Panc1 (cell line): ENCODE measurements around the gene TSPAN5. TPM values are rescaled to one million over a fixed set of nuclear protein-coding genes. Genes with fewer than 3 reads are reported as not detected.

Experiments
- ATAC-seq: fragments of 200-7000 bp; cut with Tn5 transposase; 2 replicates; pipeline ENCODE4 v1.9.1; 2020; ENCODE audit warnings: mild to moderate bottlenecking, moderate library complexity
- BruUV-seq: library from RNA; stranded (reverse); fragments of 400-500 nt; replicated peaks from 2 replicates; lab custom pipeline; 2021; lab: Mats Ljungman, UMichigan
- CTCF ChIA-PET: fragments of 300-600 bp; sonication (Branson Sonifier 250); formaldehyde crosslinking; loops from one replicate; lab custom pipeline; 2022; ENCODE audit warnings: antibody characterized with exemption; lab: Charles Lee
- POLR2A ChIA-PET: fragments of 300-600 bp; sonication (Branson Sonifier 250); formaldehyde crosslinking; loops from one replicate; lab custom pipeline; 2022; ENCODE audit warnings: antibody characterized with exemption; lab: Charles Lee
- DNase-seq: peaks from one replicate; pipeline ENCODE4 v3.0.0-alpha.2; 2010; ENCODE audit warnings: low read depth, low spot score
- H3K27ac ChIP-seq: 2 replicates; pipeline ENCODE4 v1.5.1; 2011; ENCODE audit warnings: mild to moderate bottlenecking, low read length, inconsistent platforms
- H3K27me3 ChIP-seq: fragments of 200-500 bp; sonication (Bioruptor generic); 2 replicates; pipeline ENCODE4 v1.6.0; 2014; ENCODE audit warnings: low read length, inconsistent platforms; ENCODE audit not compliant: control insufficient read depth, insufficient read depth
- H3K36me3 ChIP-seq: fragments of 200-500 bp; sonication (Bioruptor generic); 2 replicates; pipeline ENCODE4 v1.5.1; 2014; ENCODE audit warnings: inconsistent platforms, mild to moderate bottlenecking, low read length, moderate library complexity; ENCODE audit not compliant: control insufficient read depth, insufficient read depth
- H3K4me1 ChIP-seq: 2 replicates; pipeline ENCODE4 v1.5.1; 2011; ENCODE audit warnings: inconsistent platforms, mild to moderate bottlenecking, low read length, moderate library complexity; ENCODE audit not compliant: control insufficient read depth, insufficient read depth
- H3K4me3 ChIP-seq, 2 experiments: 2 replicates each; pipeline ENCODE4 v1.5.1; 2011 to 2012; ENCODE audit warnings: low read depth in 2 of 2, low read length in 2 of 2, mild to moderate bottlenecking in 2 of 2, inconsistent platforms in 1 of 2, moderate library complexity in 1 of 2
- H3K9me3 ChIP-seq: fragments of 200-500 bp; sonication (Bioruptor generic); 2 replicates; pipeline ENCODE4 v1.5.1; 2014; ENCODE audit warnings: low read depth, mild to moderate bottlenecking, inconsistent platforms, low read length, moderate library complexity; ENCODE audit not compliant: control insufficient read depth, insufficient read depth
- POLR2AphosphoS5 ChIP-seq: IDR thresholded peaks from 2 replicates; pipeline ENCODE4 v1.6.1; 2012; ENCODE audit warnings: mild to moderate bottlenecking, low read depth, low read length, moderate library complexity
- SIN3A ChIP-seq: IDR thresholded peaks from 2 replicates; pipeline ENCODE4 v1.6.1; 2012; ENCODE audit warnings: low read depth, mild to moderate bottlenecking, low read length, moderate library complexity, borderline replicate concordance; ENCODE audit not compliant: insufficient read depth
- TCF7L2 ChIP-seq: IDR thresholded peaks from 2 replicates; pipeline ENCODE4 v1.6.1; 2011; ENCODE audit warnings: mild to moderate bottlenecking, low read depth, low read length, inconsistent platforms
- in situ Hi-C: cut with HindIII; loops from 2 replicates; pipeline ENCODE4 v1.10.0; 2016; ENCODE audit warnings: low sequenced_read_pairs, low pct_unique_long_range_greater_than_20kb
- intact Hi-C: fragments of 100-400 bp; cut with micrococcal nuclease; formaldehyde crosslinking; loops from one replicate; pipeline ENCODE4 v1.10.0; 2022; ENCODE audit not compliant: unreplicated experiment
- total RNA-seq: library from RNA; stranded (reverse); gene quantifications from one replicate; pipeline ENCODE4 v1.2.1, GENCODE V29; 2021; ENCODE audit not compliant: unreplicated experiment
- TF ChIP-seq, protein P1 (sequence below), 2 experiments: IDR thresholded peaks; 2 replicates each; pipeline ENCODE4 v1.6.1; 2011 to 2012; ENCODE audit warnings: low read depth in 2 of 2, control low read depth in 1 of 2, low read length in 1 of 2, mild to moderate bottlenecking in 1 of 2, moderate library complexity in 1 of 2; ENCODE audit not compliant: insufficient read depth in 1 of 2
- TF ChIP-seq, protein P2 (sequence below): fragments of 450-650 bp; IDR thresholded peaks from 2 replicates; pipeline ENCODE4 v1.5.1; 2017; ENCODE audit warnings: mild to moderate bottlenecking

Gene TSPAN5
- total RNA-seq, 1 experiment from 2014 or later = 61.9 TPM

DNA sequence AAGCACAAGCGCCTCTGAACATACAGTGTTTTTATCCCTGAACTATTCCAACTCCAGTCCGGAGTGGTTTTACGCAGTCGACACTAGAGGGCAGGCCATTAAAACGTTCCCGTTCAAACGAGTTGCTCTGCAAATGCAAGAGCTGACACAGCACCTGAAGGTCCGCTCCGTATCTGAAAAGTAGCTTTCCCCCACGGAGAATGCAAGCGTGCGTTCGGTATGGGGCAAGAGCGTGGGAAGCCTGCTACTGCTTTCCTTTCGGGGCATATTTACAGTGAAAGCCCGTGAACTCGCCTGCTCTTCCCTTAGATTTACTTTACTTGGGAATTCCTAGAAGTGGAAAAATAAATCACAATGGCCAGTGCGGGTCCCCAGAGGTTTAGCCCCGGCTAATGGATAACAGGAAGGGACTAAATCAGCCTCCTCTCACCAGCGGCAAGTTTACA lies 190.8 kb downstream of the TSPAN5 start:
- no peak for TF ChIP-seq POLR2AphosphoS5
- no peak for TF ChIP-seq TCF7L2
- TF ChIP-seq, protein P1, sequence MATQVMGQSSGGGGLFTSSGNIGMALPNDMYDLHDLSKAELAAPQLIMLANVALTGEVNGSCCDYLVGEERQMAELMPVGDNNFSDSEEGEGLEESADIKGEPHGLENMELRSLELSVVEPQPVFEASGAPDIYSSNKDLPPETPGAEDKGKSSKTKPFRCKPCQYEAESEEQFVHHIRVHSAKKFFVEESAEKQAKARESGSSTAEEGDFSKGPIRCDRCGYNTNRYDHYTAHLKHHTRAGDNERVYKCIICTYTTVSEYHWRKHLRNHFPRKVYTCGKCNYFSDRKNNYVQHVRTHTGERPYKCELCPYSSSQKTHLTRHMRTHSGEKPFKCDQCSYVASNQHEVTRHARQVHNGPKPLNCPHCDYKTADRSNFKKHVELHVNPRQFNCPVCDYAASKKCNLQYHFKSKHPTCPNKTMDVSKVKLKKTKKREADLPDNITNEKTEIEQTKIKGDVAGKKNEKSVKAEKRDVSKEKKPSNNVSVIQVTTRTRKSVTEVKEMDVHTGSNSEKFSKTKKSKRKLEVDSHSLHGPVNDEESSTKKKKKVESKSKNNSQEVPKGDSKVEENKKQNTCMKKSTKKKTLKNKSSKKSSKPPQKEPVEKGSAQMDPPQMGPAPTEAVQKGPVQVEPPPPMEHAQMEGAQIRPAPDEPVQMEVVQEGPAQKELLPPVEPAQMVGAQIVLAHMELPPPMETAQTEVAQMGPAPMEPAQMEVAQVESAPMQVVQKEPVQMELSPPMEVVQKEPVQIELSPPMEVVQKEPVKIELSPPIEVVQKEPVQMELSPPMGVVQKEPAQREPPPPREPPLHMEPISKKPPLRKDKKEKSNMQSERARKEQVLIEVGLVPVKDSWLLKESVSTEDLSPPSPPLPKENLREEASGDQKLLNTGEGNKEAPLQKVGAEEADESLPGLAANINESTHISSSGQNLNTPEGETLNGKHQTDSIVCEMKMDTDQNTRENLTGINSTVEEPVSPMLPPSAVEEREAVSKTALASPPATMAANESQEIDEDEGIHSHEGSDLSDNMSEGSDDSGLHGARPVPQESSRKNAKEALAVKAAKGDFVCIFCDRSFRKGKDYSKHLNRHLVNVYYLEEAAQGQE (IDR thresholded peaks at IDR 0.05; ENCODE audit: insufficient read depth in 1 of 2, low read depth in 2 of 2, low read length in 1 of 2) = no peak
- TF ChIP-seq SIN3A = no peak
- TF ChIP-seq, protein P2, sequence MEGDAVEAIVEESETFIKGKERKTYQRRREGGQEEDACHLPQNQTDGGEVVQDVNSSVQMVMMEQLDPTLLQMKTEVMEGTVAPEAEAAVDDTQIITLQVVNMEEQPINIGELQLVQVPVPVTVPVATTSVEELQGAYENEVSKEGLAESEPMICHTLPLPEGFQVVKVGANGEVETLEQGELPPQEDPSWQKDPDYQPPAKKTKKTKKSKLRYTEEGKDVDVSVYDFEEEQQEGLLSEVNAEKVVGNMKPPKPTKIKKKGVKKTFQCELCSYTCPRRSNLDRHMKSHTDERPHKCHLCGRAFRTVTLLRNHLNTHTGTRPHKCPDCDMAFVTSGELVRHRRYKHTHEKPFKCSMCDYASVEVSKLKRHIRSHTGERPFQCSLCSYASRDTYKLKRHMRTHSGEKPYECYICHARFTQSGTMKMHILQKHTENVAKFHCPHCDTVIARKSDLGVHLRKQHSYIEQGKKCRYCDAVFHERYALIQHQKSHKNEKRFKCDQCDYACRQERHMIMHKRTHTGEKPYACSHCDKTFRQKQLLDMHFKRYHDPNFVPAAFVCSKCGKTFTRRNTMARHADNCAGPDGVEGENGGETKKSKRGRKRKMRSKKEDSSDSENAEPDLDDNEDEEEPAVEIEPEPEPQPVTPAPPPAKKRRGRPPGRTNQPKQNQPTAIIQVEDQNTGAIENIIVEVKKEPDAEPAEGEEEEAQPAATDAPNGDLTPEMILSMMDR = peak; percentile 80
- ChIA-PET CTCF (interaction anchor here (0.6 to 0.9 kb wide), 3 partner anchors 40 to 539 kb away, joined by 3 to 7 read pairs (median 3); partner anchors contain the start of gene TSPAN5), POLR2A (interaction anchor here (0.6 kb wide), 1 partner anchor 537 kb away, joined by 3 read pairs; no protein-coding TSS in a partner anchor)
- DNase-seq (peak; percentile 67), ATAC-seq (peak; percentile 95)
- Histone ChIP-seq H3K4me3 (peak overlapping the region; percentile 29 to 42), H3K27ac (peak overlapping the region; percentile 59; the same call in 1 of the 2 replicates), H3K36me3 (peaks cover 3% of the 10 kb centered on the region), H3K27me3 (no peaks in the 10 kb centered on the region), H3K9me3 (no peaks in the 10 kb centered on the region), H3K4me1 (peaks cover 3% of the 10 kb centered on the region; the same call in 1 of the 2 replicates)
- in situ Hi-C loops (no loop called here), intact Hi-C loops (loop anchor here (10.0 kb wide), 3 partner anchors 187 to 467 kb away; partner anchors contain the start of gene TSPAN5)
- no TSS peak for BruUV-seq

DNA sequence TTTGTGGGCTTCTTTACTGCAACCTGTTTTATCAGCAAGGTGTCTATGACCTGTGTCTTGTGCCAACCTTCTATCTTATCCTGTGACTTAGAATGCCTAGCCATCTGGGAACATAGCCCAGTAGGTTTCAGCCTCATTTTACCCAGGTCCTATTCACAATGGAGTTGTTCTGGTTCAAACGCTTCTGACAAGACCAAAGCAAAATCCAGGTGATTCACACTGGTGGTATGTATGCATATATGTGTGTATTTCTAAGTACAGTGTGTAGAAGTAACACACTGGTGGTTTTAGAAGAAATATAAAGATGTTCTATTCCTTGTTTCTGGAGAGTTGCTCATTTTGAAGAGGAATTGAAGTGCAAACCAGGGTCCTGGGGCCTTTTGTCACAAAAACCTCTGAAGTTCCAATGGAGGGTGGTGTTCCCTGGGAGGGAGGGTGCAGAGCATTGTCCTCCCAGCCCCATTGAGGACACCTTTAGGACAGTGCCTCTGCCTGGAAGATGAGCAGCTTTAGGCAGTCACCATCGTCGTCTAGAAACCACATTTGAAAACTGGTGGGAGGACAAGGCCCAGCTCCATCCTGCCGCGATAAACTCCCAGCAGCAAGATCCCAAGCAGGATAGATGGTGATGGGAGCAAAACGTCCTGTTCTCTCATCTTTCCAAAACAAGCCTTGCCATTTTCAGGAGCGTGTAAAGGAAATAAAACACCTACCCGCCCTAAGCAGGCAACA lies 191.4 kb downstream of the TSPAN5 start:
- in situ Hi-C loops (no loop called here), intact Hi-C loops (loop anchor here (10.0 kb wide), 3 partner anchors 188 to 468 kb away; partner anchors contain the start of gene TSPAN5)
- Histone ChIP-seq H3K4me1 (peaks cover 3% of the 10 kb centered on the region; the same call in 1 of the 2 replicates), H3K36me3 (no peaks in the 10 kb centered on the region; the same call in 1 of the 2 replicates), H3K9me3 (no peaks in the 10 kb centered on the region), H3K27ac (no peak overlapping the region), H3K27me3 (no peaks in the 10 kb centered on the region), H3K4me3 (no peak overlapping the region)
- TF ChIP-seq POLR2AphosphoS5 = no peak
- TF ChIP-seq, protein P2 = no peak
- TF ChIP-seq TCF7L2 = no peak
- TF ChIP-seq SIN3A = no peak
- TF ChIP-seq, protein P1 (IDR thresholded peaks at IDR 0.05; ENCODE audit: insufficient read depth in 1 of 2, low read depth in 2 of 2, low read length in 1 of 2) = no peak
- BruUV-seq = no TSS peak
- no peak; the same call in 1 of the 2 replicates for ATAC-seq
- no peak for DNase-seq
- CTCF ChIA-PET = interaction anchor here (0.9 kb wide), 1 partner anchor 191 kb away, joined by 7 read pairs; the partner anchor contains the start of gene TSPAN5
- POLR2A ChIA-PET = interaction anchor here (0.6 kb wide), 1 partner anchor 399 kb away, joined by 3 read pairs; no protein-coding TSS in a partner anchor
